Frontal cortex (tissue), 4 donors: ENCODE measurements around the gene RGS10. TPM values are rescaled to one million over a fixed set of nuclear protein-coding genes. Genes with fewer than 3 reads are reported as not detected.
"Not testable (repeated sequence)": the region's sequence is repeated elsewhere in the genome, so short reads cannot be mapped to it uniquely, and the experiment has no call there.

Experiments used
- DNase-seq, 2 donors: peaks; one replicate each; pipeline ENCODE4 v3.0.0; 2012; ENCODE audit warnings: low spot score in 2 of 2
- FAIRE-seq: peaks from 2 replicates; lab custom pipeline; 2012; peaks lifted over from hg19 to GRCh38; lab: Jason Lieb, UNC
- total RNA-seq: library from RNA; depleted of rRNA; stranded (reverse); fragments of >200 nt; gene quantifications from one replicate; pipeline ENCODE4 v1.2.3, GENCODE V29; 2014
- donor health status: control.
- donor health status: control.
- donor health status: control.

Gene RGS10
- total RNA-seq, 1 donor from 2014 or later, result 8.2 TPM

DNA sequence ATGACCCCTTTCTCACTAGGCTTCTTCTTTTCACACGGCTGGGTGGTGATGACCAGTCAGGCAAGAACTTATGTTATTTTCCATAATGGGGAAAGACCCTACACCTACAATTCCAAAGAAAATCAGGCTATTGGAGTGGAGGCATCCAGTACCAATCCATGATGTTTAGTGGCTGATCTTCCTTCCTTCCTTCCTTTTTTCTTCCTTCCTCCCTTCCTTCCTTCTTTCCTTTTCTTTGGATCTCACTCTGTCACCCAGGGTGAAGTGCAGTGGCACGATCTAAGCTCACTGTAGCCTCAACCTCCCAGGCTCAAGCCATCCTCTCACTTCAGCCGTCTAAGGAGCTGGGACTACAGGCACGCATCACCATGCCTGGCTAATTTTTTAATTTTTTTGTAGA is 2.5 kb downstream of the RGS10 start:
- no peak for FAIRE-seq

DNA sequence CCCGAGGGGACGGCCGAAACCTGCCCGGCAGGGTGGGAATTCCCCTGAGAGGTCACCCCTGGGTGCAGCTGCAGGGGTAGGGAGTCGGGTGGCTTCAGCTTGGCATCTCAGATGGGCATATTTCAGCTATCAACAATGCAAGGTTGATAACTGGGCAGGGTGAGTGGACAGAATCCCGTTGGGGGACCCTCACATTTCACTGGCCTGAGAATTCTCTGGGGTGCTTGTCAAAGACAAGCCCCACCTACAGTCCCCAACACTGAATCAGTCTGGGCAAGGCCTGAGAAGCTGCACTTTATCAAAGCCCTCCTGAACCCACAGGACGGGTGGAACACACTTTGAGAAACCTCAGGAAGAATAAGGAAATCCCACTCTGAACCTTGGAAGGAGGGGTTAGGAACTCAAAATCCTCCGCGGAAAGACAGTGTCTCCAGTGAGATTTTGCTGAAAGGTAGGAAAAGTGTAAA is 3.1 kb downstream of the RGS10 start:
- DNase-seq (no peak), FAIRE-seq (no peak)

More for the DNA sequence above, 2.5 kb downstream of the RGS10 start:
- no peak for DNase-seq

DNA sequence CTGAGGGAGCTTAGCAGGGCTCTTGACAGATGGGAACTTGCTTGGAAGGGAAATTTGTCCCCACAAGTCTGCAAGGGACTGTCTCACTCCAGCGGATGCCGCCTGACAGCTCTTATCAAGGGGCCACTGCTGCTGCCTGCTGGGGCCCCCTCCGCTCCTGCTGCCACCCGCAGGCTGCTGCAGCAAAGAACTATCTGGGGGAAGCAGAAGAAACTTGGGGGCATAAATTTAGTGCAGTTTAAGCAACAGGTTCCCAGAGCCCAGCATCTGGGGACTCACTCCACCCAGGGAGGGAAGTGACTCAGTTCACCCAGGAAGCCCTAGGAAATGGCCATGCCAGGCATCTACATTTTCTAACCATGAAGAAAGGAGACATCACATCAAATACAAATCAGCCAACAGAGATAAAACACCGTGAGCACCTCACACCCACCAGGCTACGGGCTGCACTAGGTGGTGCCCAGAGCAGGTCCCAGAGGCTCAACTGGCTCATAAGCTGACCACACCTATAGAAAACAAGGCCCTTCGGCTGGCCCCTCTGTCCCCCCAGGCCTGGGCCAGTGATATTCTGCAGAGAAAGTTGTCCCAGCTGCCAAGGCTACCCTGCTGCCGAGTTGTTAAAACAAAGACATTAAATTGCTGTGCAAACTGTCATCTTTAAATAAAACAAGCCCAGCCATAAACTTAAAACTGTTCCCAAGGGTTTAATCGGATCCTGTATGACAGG is 3.7 kb downstream of the RGS10 start:
- no peak for DNase-seq
- FAIRE-seq, result no peak

DNA sequence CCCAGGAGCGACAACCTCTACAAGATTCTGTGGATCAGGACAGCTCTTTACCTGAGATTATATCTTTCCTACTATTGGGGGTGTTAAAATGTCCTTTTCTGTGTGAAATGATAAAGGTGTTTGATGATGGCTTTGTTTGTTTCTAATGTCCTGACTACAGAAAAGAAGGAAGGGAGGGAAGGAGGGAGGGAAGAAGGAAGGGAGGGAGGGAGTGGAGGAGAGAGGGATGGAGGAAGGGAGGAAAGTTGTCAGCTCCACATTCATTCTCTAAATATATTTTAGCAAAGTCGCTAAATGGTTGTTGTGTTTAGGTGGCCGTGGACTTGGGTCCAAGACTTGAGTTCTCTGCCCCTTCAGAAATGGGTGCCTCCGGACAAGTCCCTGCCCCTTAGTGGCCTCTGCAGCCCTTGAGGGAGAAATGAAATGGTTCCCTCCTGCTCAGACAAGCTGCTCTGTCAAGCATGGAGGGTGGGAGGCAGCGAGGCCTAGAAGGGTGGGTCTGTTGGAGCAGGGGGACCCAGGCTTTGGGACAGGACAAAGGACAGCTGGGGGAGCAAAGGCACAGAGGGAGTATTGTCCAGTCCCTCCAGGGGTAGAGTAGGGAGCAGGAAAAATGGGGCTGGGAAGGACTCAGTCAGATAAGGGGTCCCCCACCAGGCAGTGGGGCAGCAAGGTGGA is 4.4 kb downstream of the RGS10 start:
- FAIRE-seq, result no peak

DNA sequence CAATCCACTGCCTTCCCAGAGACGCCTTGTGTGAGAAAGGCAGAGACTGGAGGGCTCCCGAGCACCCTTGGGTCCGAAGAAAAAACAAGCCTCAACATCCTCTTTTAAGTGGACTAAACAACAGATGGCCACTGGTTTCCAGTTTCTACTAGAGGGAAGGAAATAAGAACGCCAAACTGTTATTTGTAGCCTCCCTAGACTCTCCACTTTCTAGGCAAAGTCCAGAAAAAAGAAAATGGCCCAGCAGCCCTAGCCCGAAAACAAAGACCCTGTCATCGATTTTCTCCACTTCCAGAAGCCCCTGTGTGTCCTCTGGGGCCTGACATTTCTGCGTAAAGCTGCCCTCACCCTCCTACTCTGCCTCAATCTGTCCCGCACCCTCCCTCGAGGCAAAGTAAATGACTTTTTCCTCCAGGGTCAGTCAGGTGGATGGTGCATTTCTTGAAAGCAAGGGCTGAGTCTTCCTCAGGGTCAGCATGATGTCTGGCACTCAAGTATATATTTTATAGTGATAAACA is 6.0 kb downstream of the RGS10 start:
- no peak for DNase-seq
- FAIRE-seq, result no peak

More for the DNA sequence above, 4.4 kb downstream of the RGS10 start:
- DNase-seq, result no peak

DNA sequence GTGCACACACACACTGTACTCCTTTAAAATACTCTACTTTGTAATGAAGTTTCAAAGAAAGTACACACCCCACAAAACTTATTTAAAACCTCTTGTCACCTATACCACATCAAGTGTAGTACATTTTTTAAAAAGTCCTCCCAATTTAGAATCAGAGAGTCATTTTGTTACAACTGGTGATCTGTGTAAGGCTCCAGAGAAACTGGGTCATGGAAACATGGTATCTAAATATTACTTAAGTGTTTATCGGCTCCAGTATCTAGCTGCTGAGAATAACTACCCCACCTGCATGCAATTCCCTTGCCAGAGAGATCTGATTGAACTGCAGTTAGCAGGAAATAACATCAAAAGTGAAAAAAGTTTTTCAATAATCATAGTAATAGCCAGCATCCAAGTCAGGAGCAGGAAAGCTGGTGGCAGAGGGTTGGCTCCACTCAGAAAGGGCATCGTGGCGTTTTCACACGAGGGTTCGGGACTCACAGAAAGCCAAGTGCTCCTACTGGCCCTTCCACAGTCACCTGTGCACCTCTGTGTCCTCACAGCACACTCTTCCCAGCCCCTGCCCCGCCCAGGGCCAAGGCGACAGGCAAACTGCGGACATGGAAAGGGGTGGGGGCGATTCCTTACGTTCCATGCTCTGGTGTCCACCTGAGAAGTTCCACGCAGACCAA is 6.5 kb downstream of the RGS10 start:
- no peak for FAIRE-seq
- DNase-seq, result no peak

DNA sequence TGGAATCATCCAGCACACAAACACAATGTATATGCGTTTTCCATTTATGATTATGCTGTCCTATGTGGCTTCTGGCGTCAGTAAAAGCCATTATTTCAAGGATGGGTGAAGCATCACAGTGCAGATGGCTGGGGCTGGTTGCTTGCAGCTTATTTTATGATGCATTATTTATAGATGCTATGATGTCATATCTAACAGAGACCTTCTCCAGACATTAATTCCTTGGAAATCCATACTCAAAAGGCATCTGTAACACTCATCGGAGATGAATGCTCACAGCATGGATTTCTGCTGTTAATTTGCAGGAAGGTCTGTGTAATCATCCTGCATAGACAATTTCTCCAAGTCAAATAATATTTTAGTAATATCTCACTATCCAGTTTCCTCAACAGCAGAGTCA is 7.2 kb downstream of the RGS10 start:
- DNase-seq, result no peak
- FAIRE-seq, result no peak

DNA sequence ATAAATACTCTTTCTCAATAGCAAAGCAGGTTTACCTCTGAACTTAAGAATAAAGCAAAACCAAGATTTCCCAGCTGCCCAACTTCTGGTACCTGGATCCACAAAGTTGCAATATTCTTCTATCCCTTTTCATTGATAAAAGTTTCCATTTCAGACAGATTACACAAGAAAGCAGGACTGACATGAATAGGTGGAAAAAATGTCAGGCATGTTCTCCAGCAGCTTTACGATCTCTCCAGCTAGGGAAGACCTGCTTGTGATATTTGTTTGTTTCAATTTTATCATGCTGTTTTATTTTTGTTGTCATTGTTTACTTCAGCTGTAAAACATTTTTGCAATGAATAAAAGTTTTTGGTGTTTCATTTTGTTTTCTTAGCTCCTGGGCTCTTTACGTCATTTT is 9.0 kb downstream of the RGS10 start:
- no peak for FAIRE-seq
- no peak for DNase-seq

DNA sequence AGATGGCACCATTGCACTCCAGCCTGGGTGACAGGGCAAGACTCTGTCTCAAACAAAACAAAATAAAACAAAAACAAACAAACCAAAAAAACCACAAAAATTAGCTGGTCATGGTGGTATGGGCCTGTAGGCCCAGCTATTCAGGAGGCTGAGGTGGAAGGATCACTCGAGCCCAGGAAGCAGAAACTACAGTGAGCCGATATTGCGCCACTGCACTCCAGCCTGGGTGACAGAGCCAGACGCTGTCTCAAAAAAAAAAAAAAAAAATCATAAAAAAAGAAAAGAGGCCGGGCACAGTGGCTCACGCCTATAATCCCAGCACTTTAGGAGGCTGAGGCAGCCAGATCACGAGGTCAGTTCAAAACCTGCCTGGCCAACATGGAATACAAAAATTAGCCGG is 9.7 kb downstream of the RGS10 start:
- not testable (repeated sequence) for FAIRE-seq

DNA sequence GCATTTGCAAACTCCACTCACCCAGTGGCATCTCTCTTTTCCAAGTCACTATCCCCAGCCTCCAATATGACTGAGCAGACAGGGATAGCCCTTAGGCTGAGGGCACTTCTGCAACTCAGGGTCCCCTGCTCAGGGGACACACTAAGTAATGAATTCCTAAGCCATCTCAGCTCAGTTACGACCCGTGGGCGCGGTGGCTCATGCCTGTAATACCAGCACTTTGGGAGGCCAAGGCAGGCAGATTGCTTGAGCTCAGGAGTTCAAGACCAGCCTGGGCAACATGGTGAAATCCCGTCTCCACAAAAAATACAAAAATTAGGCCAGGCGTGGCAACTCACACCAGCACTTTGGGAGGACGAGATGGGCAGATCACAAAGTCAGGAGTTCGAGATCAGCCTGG is 10.3 kb downstream of the RGS10 start:
- not testable (repeated sequence) for FAIRE-seq, DNase-seq

More for the DNA sequence above, 9.7 kb downstream of the RGS10 start:
- DNase-seq, result not testable (repeated sequence)

DNA sequence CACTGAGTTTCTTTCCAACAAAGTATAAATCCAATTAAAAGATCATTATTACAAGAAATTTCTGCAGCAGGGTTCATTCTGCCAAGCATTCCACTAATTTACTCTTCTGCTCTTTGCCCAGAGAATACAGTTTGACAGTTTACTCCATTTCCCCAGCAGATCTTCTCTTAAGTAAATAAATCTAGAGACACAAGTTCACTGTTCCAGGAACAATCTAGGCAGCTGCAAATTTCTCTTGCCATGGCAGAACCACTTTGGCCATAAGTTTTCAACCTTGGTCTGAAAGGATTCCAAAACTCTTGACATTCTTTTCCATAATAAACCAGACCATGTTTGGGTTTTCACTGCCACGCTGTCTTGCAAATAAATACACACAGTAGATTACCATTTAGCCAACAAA is 11.5 kb downstream of the RGS10 start:
- DNase-seq (no peak), FAIRE-seq (no peak)

DNA sequence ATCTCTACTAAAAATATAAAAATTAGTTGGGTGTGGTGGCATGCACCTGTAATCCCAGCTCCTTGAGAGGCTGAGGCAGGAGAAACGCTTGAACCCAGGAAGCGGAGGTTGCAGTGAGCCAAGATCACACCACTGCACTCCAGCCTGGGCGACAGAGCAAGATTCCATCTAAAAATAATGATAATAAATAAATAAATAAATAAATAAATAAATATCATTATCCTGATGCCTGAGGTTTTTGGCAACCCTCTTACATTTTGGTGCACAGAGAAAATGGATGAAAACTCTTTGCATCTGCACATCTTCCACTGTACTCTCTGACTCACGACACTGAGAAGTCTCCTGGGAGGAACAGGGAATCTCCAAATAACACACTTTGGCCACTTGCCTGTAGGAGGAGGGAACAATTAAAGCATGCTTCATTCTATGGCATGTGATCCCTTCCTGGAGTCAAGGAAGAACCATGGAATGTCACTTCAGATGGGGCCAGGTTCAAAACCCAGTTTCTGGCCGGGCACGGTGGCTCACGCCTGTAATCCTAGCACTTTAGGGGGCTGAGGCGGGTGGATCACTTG is 13.8 kb downstream of the RGS10 start:
- FAIRE-seq, DNase-seq: not testable (repeated sequence)

DNA sequence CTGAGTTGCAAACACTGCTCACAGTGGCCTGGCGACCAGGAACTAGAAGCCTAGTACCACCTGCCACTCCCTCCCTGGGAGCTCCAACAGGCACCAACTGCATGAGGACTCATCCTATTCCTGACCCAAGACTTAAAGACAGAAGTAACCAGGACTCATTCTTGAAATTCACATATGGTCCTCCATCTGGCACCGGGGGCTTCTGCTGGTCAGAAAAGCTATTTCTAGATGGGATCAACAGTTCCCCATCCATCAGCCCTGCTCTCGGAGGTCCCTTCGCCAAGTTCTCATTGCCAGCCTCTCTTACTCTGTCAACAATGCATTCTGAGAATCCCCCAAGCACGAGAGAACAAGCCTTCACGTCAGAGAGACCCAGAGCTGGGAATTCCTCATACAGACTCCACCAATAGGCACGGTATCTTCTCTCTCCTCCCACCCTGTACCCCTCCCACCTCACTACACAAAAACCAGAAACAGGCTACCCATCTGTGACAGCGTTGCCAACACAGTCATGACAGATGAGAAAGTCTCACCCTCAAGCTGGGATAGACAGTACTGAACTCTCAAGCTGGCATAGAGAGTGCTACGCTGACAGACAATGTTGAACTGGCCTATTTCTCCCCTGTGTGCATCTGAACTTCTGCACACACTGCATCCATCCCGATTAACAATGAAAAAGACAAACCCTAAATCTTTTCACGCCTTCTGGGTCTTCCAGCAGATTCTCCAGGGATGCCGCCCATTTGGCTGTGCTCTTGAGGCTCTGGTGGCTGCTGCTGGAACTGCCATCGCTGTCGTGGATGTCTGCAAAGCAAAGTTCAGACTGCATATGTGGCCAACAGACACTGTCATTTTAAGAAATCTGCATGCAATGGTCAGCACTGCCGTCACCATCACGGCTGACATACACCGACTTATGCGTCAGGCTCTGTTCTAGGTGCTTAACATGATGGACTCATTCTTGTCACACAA is 15.6 kb downstream of the RGS10 start:
- no peak for FAIRE-seq
- DNase-seq, result no peak

DNA sequence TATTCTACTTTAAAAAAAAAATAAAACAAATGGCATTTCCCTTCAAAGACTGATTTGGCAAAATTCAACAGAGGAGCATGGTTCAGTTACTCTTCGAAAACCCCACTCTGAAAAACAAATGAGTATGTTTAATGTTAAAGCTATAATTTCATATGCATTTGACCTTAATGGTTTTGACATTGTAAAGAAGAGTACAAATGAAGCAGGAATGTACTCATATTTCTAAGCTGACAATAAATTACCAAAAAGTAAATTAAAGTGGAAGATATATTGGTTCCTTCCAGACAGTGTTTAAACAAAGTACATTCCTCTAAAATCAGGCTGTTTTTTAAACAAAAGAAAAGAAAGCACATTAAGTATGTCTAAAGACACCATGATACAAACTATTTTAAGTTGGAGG is 16.4 kb downstream of the RGS10 start:
- FAIRE-seq (no peak), DNase-seq (no peak)

DNA sequence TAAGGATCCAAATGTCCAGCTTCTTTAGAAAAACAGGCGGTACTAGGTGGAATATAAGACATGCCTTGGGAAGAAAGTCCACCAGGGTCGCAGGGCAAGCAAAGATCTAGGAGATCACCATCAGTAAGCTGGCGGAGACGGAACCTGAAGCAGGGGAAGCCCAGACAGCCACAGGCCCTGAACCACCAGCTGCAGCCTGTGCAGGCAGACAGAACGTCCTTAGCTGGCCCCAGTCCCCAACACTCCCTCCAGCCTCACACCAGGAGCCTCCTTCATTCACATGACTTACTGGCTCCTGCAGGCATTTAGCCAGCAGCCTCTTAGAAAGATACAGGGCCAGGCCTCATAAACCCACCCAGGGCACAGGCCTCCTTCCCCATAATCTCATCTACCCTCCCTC is 17.4 kb downstream of the RGS10 start:
- FAIRE-seq, result no peak
- no peak for DNase-seq

DNA sequence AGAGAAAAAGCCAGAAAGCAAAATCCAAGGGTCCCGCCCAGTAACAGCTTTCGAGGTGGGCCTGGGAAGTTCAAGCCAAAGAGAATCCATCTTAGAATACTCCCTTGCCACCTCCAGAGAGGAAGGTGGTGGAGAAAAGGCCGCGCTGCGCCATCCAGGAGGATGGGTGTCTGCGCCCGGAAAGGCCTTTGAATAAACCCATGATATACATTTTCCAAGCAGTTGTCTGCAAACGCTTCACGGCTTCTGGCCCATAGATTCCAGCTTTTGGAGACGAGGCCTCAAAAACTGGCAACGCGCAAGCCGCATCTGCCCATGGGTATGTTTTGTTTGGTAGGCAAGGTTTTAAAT is 17.8 kb downstream of the RGS10 start:
- DNase-seq, result no peak
- FAIRE-seq, result no peak

DNA sequence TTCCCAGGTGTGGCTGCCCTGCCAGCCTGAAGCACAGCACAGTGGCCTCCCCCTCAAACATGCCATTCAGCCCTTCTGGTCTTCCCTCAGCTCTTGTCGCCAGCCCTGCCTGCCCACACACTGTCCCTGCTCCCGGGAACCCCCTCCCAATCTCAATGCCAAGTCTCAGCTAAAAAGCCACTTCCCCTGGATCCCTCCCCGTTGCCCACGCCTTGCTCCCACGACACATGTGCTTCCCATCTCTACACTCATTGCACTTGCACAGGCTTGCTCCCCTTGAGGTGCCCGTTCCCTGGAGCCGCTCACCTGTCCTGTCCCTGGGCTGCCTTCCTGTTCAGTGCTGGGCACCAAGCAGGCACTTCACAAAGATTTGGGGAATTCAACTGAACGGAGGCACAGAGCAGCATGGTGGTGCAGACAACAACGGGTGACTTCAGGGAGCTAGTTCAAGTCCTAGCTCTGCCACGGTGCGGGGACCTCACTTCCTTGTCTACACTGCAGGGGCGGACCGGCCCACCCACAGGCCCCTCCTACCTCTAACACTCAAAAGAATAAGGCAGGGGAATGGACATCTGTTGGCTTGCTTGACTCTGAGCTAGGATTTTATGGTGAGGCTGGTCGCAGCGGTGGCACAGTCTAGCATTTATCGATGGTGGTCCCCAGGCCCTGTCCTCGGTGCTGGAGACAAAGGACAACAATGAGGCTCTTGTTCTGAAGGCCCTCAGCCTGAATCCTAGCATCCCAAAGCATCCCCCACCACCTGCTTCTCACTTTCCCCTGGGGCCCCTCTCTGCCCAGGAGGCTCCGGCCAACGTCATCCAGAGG is 18.4 kb downstream of the RGS10 start:
- FAIRE-seq, result no peak
- no peak for DNase-seq

DNA sequence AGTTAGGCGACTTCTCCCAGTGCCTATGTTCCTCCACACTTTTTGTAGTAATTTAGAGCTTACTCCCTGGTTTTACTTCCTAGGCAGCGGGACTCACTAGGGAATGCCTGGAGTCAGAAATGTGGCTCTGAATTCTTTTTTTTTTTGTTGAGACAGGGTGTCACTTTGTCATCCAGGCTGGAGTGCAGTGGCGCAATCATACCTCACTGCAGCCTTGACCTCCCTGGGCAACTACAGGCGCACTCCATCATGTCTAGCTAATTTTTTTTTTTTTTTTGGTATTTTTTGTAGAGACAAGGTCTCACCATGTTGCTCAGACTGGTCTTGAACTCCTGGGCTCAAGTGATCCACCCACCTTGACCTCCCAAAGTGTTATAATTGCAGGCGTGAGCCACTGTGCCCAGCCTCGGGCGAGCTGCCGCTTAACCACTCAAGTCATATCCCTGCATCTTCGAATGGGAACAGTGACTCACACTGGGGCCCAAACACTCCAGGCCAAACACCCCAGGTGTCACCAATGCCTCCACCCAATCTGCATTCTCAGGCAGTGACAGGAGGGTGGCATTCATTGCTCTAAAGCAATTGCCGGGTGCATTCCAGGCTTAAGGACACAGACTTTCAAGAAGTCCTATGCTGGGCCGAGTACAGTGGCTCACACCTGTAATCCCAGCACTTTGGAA is 19.6 kb downstream of the RGS10 start:
- DNase-seq (no peak), FAIRE-seq (no peak)
